Stomach (tissue), 9 donors: ENCODE results near the gene PTPRG. TPM values are rescaled to one million over a fixed set of nuclear protein-coding genes. Genes with fewer than 3 reads are reported as not detected.
"Not testable (repeated sequence)": the region's sequence is repeated elsewhere in the genome, so short reads cannot be mapped to it uniquely, and the experiment has no call there.

Experiments used
- DNase-seq, 2 donors: peaks; one replicate each; pipeline versions ENCODE4 v3.0.0 to v3.0.0-alpha.2; 2013 to 2019
- H3K27ac ChIP-seq, 5 donors: fragments of 200-600 bp in 4 of 5; sonication (generic) in 4 of 5; one replicate each; pipeline ENCODE4 v1.5.1; 2013 to 2019; ENCODE audit warnings: mild to moderate bottlenecking in 1 of 5, moderate library complexity in 1 of 5
- H3K27me3 ChIP-seq, 3 donors: fragments of 200-600 bp; sonication (generic); one replicate each; pipeline ENCODE4 v1.5.1; 2017 to 2019; ENCODE audit warnings: mixed run types in 1 of 3
- H3K36me3 ChIP-seq, 4 donors: fragments of 200-600 bp; sonication (generic); 1 replicate in 3 of 4; 2 replicates in 1 of 4; pipeline ENCODE4 v1.5.1; 2016 to 2019
- H3K4me1 ChIP-seq, 4 donors: fragments of 200-600 bp; sonication (generic); one replicate each; pipeline ENCODE4 v1.5.1; 2016 to 2019
- H3K4me3 ChIP-seq, 4 donors: fragments of 200-600 bp; sonication (generic) in 3 of 4; one replicate each; pipeline ENCODE4 v1.5.1; 2016 to 2019; ENCODE audit warnings: mild to moderate bottlenecking in 1 of 4
- H3K9me3 ChIP-seq, 4 donors: fragments of 200-600 bp; sonication (generic); one replicate each; pipeline ENCODE4 v1.5.1; 2016 to 2019
- CTCF ChIP-seq, 7 experiments: fragments of 450-650 bp in 4 of 7; fragments of 200-600 bp in 3 of 7; sonication (generic) in 3 of 7; IDR thresholded peaks; one replicate each; pipeline ENCODE4 v1.5.1; 2016 to 2019; ENCODE audit warnings: antibody characterized with exemption in 7 of 7, control low read depth in 2 of 7, mild to moderate bottlenecking in 1 of 7
- EP300 ChIP-seq: sonication (generic); formaldehyde crosslinking; IDR thresholded peaks from one replicate; pipeline ENCODE4 v1.6.1; 2017; ENCODE audit warnings: antibody characterized with exemption
- POLR2A ChIP-seq, 4 donors: fragments of 450-650 bp; IDR thresholded peaks; one replicate each; pipeline ENCODE4 v1.6.1; 2016; ENCODE audit warnings: antibody characterized with exemption in 4 of 4, control low read depth in 2 of 4, mild to moderate bottlenecking in 1 of 4, moderate library complexity in 1 of 4
- POLR2AphosphoS5 ChIP-seq, 3 donors: sonication (generic); formaldehyde crosslinking; IDR thresholded peaks; one replicate each; pipeline ENCODE4 v1.6.1; 2016; ENCODE audit warnings: antibody characterized with exemption in 3 of 3
- WGBS, 5 donors: extraction: QIAGEN DNeasy Blood & Tissue Kit in 3 of 5; methylation state at CpG; one replicate each; pipeline versions ENCODE4 v1.1.5 to v1.1.7; 2013 to 2018; 5-methylcytosine and 5-hydroxymethylcytosine counted together
- intact Hi-C: fragments of 100-400 bp; cut with DNase I; formaldehyde crosslinking; loops from one replicate; pipeline ENCODE4 v1.15.1; 2023; ENCODE audit warnings: low total_unique reads
- polyA plus RNA-seq, 3 donors: library from polyadenylated mRNA; stranded (reverse); fragments of 200-250 nt; gene quantifications; one replicate each; pipeline ENCODE4 v1.2.3, GENCODE V29; 2013
- total RNA-seq, 5 donors: library from RNA; depleted of rRNA; stranded (reverse); fragments of >200 nt; gene quantifications; one replicate each; pipeline versions ENCODE4 v1.1.0 to v1.2.3, GENCODE V29; 2014 to 2016
- donor health status: healthy with polysubstance abuse.
- donor health status: Bipolar disorder and iron deficiency.
- donor health status: healthy.

PTPRG gene
- total and polyA plus RNA-seq, 8 donors, result 2.4 to 96.0 (median 22.0) TPM

DNA sequence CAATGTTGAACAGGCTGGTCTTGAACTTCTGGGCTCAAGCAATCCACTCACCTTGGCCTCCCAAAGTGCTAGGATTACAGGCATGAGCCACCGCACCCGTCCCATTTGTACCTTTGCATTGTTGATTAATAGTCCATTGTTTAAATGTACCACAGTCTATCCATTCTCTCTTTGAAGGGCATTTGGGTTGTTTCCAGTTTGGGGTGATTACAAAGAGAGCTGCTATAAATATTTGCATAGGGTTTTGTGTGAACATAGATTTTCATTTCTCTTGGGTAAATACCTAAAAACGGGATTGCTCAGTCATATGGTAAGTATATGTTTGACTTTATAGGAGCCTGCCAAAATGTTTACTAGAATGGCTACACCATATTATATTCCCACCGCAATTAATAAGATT, 13.7 kb upstream of the PTPRG start:
- WGBS, 5 donors, result 29 to 45% (median 37%) methylated on average over 4 of the region's 4 CpGs
- DNase-seq, result no peak
- intact Hi-C loops, result no loop called here
- H3K4me3 ChIP-seq, result no peak overlapping the region
- no peak overlapping the region for H3K27ac ChIP-seq
- TF ChIP-seq CTCF (IDR thresholded peaks at IDR 0.05) (no peak), POLR2A (IDR thresholded peaks at IDR 0.05) (no peak), EP300 (no peak), POLR2AphosphoS5 (IDR thresholded peaks at IDR 0.05) (no peak)
- H3K9me3 ChIP-seq, result no peaks in the 10 kb centered on the region
- no peaks in the 10 kb centered on the region for H3K27me3 ChIP-seq
- H3K4me1 ChIP-seq, result peaks cover 0 to 7% (median 3%) of the 10 kb centered on the region in 4 donors
- no peaks in the 10 kb centered on the region for H3K36me3 ChIP-seq

DNA sequence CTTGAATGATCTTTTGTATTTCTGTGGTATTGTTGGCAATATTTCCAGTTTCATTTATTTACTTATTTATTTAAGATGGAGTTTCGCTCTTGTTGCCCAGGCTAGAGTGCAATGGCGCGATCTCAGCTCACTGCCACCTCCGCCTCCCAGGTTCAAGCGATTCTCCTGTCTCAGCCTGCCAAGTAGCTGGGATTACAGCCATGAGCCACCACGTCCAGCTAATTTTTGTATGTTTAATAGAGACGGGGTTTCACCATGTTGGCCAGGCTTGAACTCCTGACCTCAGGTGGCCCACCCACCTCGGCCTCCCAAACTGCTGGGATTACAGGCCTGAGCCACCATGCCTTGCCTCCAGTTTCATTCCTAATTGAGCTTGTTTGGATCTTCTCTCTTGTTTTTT, 8.7 kb upstream of the PTPRG start:
- H3K4me1 ChIP-seq, H3K4me3 ChIP-seq, DNase-seq, H3K9me3 ChIP-seq, H3K27ac ChIP-seq, H3K36me3 ChIP-seq, intact Hi-C loops, H3K27me3 ChIP-seq: not testable (repeated sequence)
- 72 to 90% (median 78%) methylated on average over 8 of the region's 8 CpGs for WGBS, 5 donors

GRCh38 chr3:61559136-61559731, 2.1 kb upstream of the PTPRG start:
- H3K27ac ChIP-seq, result peak overlapping the region in 2 of 5 donors; percentile 95 to 97
- H3K9me3 ChIP-seq, result peaks cover 0 to 8% (median 0%) of the 10 kb centered on the region in 4 donors
- peaks cover 0 to 49% (median 0%) of the 10 kb centered on the region in 3 donors for H3K27me3 ChIP-seq
- intact Hi-C loops, result no loop called here
- peaks cover 0 to 30% (median 23%) of the 10 kb centered on the region in 4 donors for H3K4me1 ChIP-seq
- H3K36me3 ChIP-seq, result no peaks in the 10 kb centered on the region
- H3K4me3 ChIP-seq, result no peak overlapping the region
- DNase-seq, result peak in 1 of 2 donors; percentile 19
- WGBS, 5 donors, result 64 to 77% (median 67%) methylated on average over 7 of the region's 7 CpGs
- no peak for TF ChIP-seq CTCF (IDR thresholded peaks at IDR 0.05)
- TF ChIP-seq POLR2AphosphoS5 (IDR thresholded peaks at IDR 0.05), result no peak
- no peak for TF ChIP-seq EP300
- TF ChIP-seq POLR2A (IDR thresholded peaks at IDR 0.05), result no peak

DNA sequence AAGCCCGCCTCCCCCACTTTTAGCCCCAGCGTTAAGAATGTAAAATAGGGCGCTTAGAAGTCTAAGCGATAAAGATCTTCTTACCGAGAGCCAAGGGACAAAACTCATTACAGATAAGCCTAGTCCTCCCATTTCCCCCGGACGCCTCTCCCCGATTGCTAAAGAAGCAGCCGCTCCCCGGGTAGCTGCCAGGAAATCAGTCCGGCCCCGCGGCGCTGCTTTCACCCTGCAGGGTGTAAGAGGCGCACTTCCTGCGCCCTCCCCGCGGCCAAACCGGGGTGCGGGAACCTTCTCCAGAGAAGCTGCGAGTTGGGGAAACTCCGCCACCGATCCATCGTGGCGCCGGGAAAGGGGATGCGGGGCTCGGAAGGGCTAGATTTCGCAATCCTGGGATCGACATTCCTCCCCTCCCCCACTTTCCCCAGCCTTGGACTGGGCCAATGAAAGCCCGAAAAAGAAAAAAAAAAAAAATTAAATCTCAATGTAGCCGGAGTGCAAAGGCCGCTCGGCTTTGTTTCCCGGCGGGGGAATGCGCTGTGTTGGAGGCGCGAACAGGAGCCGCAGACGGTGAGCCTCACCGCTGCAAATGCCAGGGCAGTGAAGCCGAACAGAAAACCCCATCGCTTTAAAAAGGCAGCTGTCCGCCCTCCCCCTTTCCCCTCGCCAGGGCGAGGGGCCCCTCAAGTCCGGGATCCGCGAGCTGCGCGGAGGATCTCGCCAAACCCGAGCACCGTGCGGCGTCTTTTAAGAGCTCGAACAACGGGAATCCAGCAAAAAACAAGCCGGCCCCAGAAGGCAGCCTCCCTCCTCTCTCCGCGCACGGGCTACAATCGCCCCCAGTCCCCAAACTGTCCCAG, 626 bp upstream of the PTPRG start:
- Histone ChIP-seq H3K36me3 (no peaks in the 10 kb centered on the region), H3K27ac (peak overlapping the region; percentile 93 to 97 (median 95)), H3K4me3 (peak overlapping the region; percentile 70 to 83 (median 76)), H3K27me3 (peaks cover 0 to 54% (median 0%) of the 10 kb centered on the region in 3 donors), H3K9me3 (peaks cover 0 to 8% (median 0%) of the 10 kb centered on the region in 4 donors), H3K4me1 (peaks cover 1 to 45% (median 35%) of the 10 kb centered on the region in 4 donors)
- TF ChIP-seq CTCF (IDR thresholded peaks at IDR 0.05) (peak in 1 of 7 experiments; percentile 17), POLR2A (IDR thresholded peaks at IDR 0.05) (no peak), POLR2AphosphoS5 (IDR thresholded peaks at IDR 0.05) (peak; percentile 16 to 33 (median 27)), EP300 (peak; percentile 36)
- intact Hi-C loops, result loop anchor here (10.0 kb wide), 1 partner anchor 624 kb away; no protein-coding TSS in a partner anchor
- 0 to 1% (median 1%) methylated on average over 58 to 64 of the region's 64 CpGs for WGBS, 5 donors
- DNase-seq, result peak; percentile 75 to 92
